GM23248 (cell line): Measurements from ENCODE around the gene PPP1R15B. TPM values are rescaled to one million over a fixed set of nuclear protein-coding genes. Genes with fewer than 3 reads are reported as not detected.

Source experiments
- DNase-seq: peaks from one replicate; pipeline ENCODE4 v3.0.0-alpha.2; 2015
- H2AFZ ChIP-seq: fragments of 200-600 bp; sonication (generic); 2 replicates; pipeline ENCODE4 v1.6.1; 2016; ENCODE audit warnings: antibody characterized with exemption
- H3F3A ChIP-seq: fragments of 200-600 bp; sonication (generic); 2 replicates; pipeline ENCODE4 v1.6.1; 2016; ENCODE audit warnings: mild to moderate bottlenecking, antibody characterized with exemption, mixed run types; ENCODE audit not compliant: insufficient read depth
- H3K27ac ChIP-seq: fragments of 200-600 bp; sonication (generic); 2 replicates; pipeline ENCODE4 v1.5.1; 2016; ENCODE audit warnings: mild to moderate bottlenecking
- H3K27me3 ChIP-seq: fragments of 200-600 bp; sonication (generic); replicated peaks from 2 replicates; pipeline ENCODE4 v1.6.1; 2016; ENCODE audit warnings: mild to moderate bottlenecking; ENCODE audit not compliant: insufficient read depth
- H3K36me3 ChIP-seq: fragments of 200-600 bp; sonication (generic); 2 replicates; pipeline ENCODE4 v1.6.1; 2016; ENCODE audit warnings: low read depth, mild to moderate bottlenecking
- H3K4me1 ChIP-seq: fragments of 200-600 bp; sonication (generic); 2 replicates; pipeline ENCODE4 v1.6.1; 2016; ENCODE audit warnings: mild to moderate bottlenecking; ENCODE audit not compliant: insufficient read depth
- H3K4me2 ChIP-seq: fragments of 200-600 bp; sonication (generic); one replicate; pipeline ENCODE4 v1.6.1; 2016; ENCODE audit warnings: mild to moderate bottlenecking; ENCODE audit not compliant: unreplicated experiment
- H3K4me3 ChIP-seq: fragments of 200-600 bp; sonication (generic); 2 replicates; pipeline ENCODE4 v1.5.1; 2016; ENCODE audit warnings: mild to moderate bottlenecking
- H3K79me2 ChIP-seq: fragments of 200-600 bp; sonication (generic); 2 replicates; pipeline ENCODE4 v1.6.1; 2016; ENCODE audit warnings: mild to moderate bottlenecking; ENCODE audit not compliant: insufficient read depth
- H3K9ac ChIP-seq: fragments of 200-600 bp; sonication (generic); 2 replicates; pipeline ENCODE4 v1.6.1; 2016; ENCODE audit warnings: mild to moderate bottlenecking
- H3K9me2 ChIP-seq: fragments of 200-600 bp; sonication (generic); 2 replicates; pipeline ENCODE4 v1.6.1; 2016; ENCODE audit warnings: mixed run types, mild to moderate bottlenecking, moderate library complexity; ENCODE audit not compliant: insufficient read depth
- H3K9me3 ChIP-seq: fragments of 200-600 bp; sonication (generic); one replicate; pipeline ENCODE4 v1.6.1; 2017; ENCODE audit warnings: low read depth
- H4K20me1 ChIP-seq: fragments of 200-600 bp; sonication (generic); 2 replicates; pipeline ENCODE4 v1.6.0; 2016; ENCODE audit not compliant: insufficient read depth
- EZH2 ChIP-seq: fragments of 200-600 bp; sonication (generic); IDR thresholded peaks from 2 replicates; pipeline ENCODE4 v1.6.1; 2018; ENCODE audit warnings: antibody characterized with exemption, mild to moderate bottlenecking; ENCODE audit not compliant: insufficient read depth, poor library complexity, severe bottlenecking
- EZH2phosphoT487 ChIP-seq: fragments of 200-600 bp; sonication (generic); IDR thresholded peaks from 2 replicates; pipeline ENCODE4 v1.6.1; 2018; ENCODE audit warnings: antibody characterized with exemption, moderate library complexity, mild to moderate bottlenecking, low read depth; ENCODE audit not compliant: insufficient read depth
- WGBS, 2 experiments: methylation state at CpG; one replicate each; pipeline ENCODE4 v1.1.6; 2015 to 2017; ENCODE audit warnings: low lambda C conversion rate in 2 of 2, low coverage in 1 of 2; ENCODE audit errors: missing lambda C conversion rate in 2 of 2; 5-methylcytosine and 5-hydroxymethylcytosine counted together
- in situ Hi-C: fragments of 300-500 bp; cut with MboI; formaldehyde crosslinking; loops from 2 replicates; pipeline ENCODE4 v1.15.0; 2020
- polyA plus RNA-seq: library from polyadenylated mRNA; unstranded; fragments of >200 nt; fragmentation: Nextera tagmentation; extraction: Ambion mirVana; gene quantifications from 2 replicates; pipeline ENCODE4 v1.2.1, GENCODE V29; 2016
- total RNA-seq: library from RNA; depleted of rRNA; stranded (reverse); fragments of >200 nt; shearing (Covaris generic); gene quantifications from 2 replicates; pipeline ENCODE4 v1.2.3, GENCODE V29; 2014

The PPP1R15B gene
- total and polyA plus RNA-seq, 2 experiments from 2014 or later = 14.5 to 28.4 TPM

- Histone ChIP-seq H3K27me3 (no peaks in the 10 kb centered on the region), H3K4me3 (peak within 1 kb of the TSS; percentile 36; the same call in 1 of the 2 replicates), H3K79me2 (no peaks in the 10 kb centered on the region), H2AFZ (peak within 1 kb of the TSS; percentile 9; the same call in 1 of the 2 replicates), H3K36me3 (no peaks in the 10 kb centered on the region), H3K4me1 (peaks cover 12% of the 10 kb centered on the region), H3K27ac (no peak within 1 kb of the TSS), H3F3A (no peaks in the 10 kb centered on the region), H4K20me1 (no peaks in the 10 kb centered on the region), H3K9ac (no peak within 1 kb of the TSS), H3K9me3 (no peaks in the 10 kb centered on the region), H3K4me2 (peak within 1 kb of the TSS; percentile 32), H3K9me2 (no peaks in the 10 kb centered on the region)
- TF ChIP-seq EZH2phosphoT487 (no peak), EZH2 (no peak)
- DNase-seq = peak; percentile 73
- in situ Hi-C loops = loop anchor here (5.0 to 10.0 kb wide), 2 partner anchors 192 to 495 kb away; partner anchors contain the start of genes REN and SNRPE
- WGBS, 2 experiments = 4 to 7% methylated on average over 18 to 20 of the region's 20 CpGs
Measured at GRCh38 chr1:204359474-204360255, 52.0 kb downstream of the PPP1R15B start, which contains the start of gene PLEKHA6. Gene PLEKHA6 (minus strand): TSS chr1:204359929. CDS start chr1:204273727, 86,202 bp downstream.

GRCh38 chr1:204359131-204359473, 52.5 kb downstream of the PPP1R15B start:
- no peaks in the 10 kb centered on the region for H3K9me2 ChIP-seq
- H3K4me1 ChIP-seq = peaks cover 12% of the 10 kb centered on the region
- H3K27ac ChIP-seq = no peak overlapping the region
- no peak overlapping the region for H3K4me2 ChIP-seq
- no peaks in the 10 kb centered on the region for H3K36me3 ChIP-seq
- H2AFZ ChIP-seq = no peak overlapping the region
- no peaks in the 10 kb centered on the region for H4K20me1 ChIP-seq
- H3K79me2 ChIP-seq = no peaks in the 10 kb centered on the region
- TF ChIP-seq EZH2phosphoT487 (no peak), EZH2 (no peak)
- WGBS, 2 experiments = 57 to 63% methylated on average over 5 of the region's 5 CpGs
- DNase-seq = no peak
- H3F3A ChIP-seq = no peaks in the 10 kb centered on the region
- in situ Hi-C loops = no loop called here
- no peak overlapping the region for H3K9ac ChIP-seq
- no peak overlapping the region for H3K4me3 ChIP-seq
- no peaks in the 10 kb centered on the region for H3K27me3 ChIP-seq
- no peaks in the 10 kb centered on the region for H3K9me3 ChIP-seq

GRCh38 chr1:204358605-204359004, 53.0 kb downstream of the PPP1R15B start:
- Histone ChIP-seq H3K9ac (no peak overlapping the region), H3K27ac (no peak overlapping the region), H3K27me3 (no peaks in the 10 kb centered on the region)

GRCh38 chr1:204357551-204358490, 53.8 kb downstream of the PPP1R15B start:
- Histone ChIP-seq H3K4me3 (no peak overlapping the region), H2AFZ (no peak overlapping the region), H3K27ac (no peak overlapping the region), H4K20me1 (no peaks in the 10 kb centered on the region), H3K9ac (no peak overlapping the region), H3K79me2 (no peaks in the 10 kb centered on the region), H3K4me2 (no peak overlapping the region), H3K9me3 (no peaks in the 10 kb centered on the region), H3K27me3 (no peaks in the 10 kb centered on the region), H3K4me1 (peaks cover 7% of the 10 kb centered on the region), H3K9me2 (no peaks in the 10 kb centered on the region), H3F3A (no peaks in the 10 kb centered on the region), H3K36me3 (no peaks in the 10 kb centered on the region)
- TF ChIP-seq EZH2phosphoT487 (no peak), EZH2 (no peak)
- 85 to 86% methylated on average over 23 of the region's 23 CpGs for WGBS, 2 experiments
- in situ Hi-C loops = no loop called here
- no peak for DNase-seq

More at GRCh38 chr1:204358605-204359004, 53.0 kb downstream of the PPP1R15B start:
- no peak overlapping the region for H3K4me3 ChIP-seq
- no peaks in the 10 kb centered on the region for H4K20me1 ChIP-seq
- no peak overlapping the region for H3K4me2 ChIP-seq
- in situ Hi-C loops = no loop called here
- peaks cover 12% of the 10 kb centered on the region for H3K4me1 ChIP-seq
- H3K9me2 ChIP-seq = no peaks in the 10 kb centered on the region
- no peaks in the 10 kb centered on the region for H3K9me3 ChIP-seq
- H3K36me3 ChIP-seq = no peaks in the 10 kb centered on the region
- TF ChIP-seq EZH2phosphoT487 = no peak
- no peak for TF ChIP-seq EZH2
- no peak overlapping the region for H2AFZ ChIP-seq
- no peaks in the 10 kb centered on the region for H3F3A ChIP-seq
- DNase-seq = no peak
- H3K79me2 ChIP-seq = no peaks in the 10 kb centered on the region
- 72% methylated on average over 5 of the region's 5 CpGs; no CpG with 5 or more reads in 1 of the 2 experiments for WGBS, 2 experiments
